ENCODE results near the gene SMG5.

Gene SMG5

GRCh38 chr1:156281693-156282478 is 739 bp downstream of the SMG5 start:
- no peak for DNase-seq (ENCODE audit: low read depth)

GRCh38 chr1:156281281-156281680 is 1.3 kb downstream of the SMG5 start:
- DNase-seq (ENCODE audit: low read depth) = peak; percentile 17

DNA sequence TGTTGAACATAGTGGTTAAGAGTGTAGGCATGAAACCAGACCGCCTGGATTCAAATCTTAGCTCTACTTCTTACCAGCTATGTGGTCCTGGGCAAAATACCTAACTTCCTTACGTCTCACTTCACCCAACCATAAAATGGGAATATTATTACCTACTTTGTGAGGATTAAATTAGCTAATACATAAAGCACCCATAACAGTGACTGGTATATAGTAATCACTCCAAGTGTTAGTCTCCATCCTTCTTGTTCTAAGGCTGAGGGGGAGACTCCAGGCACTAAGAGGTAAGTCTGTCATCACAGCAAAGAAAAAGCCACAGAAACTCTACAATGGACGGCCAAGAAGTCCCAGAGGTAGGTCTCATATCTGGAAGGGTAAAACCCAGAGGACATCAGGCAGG is 2.8 kb downstream of the SMG5 start:
- DNase-seq (ENCODE audit: low read depth) = no peak

DNA sequence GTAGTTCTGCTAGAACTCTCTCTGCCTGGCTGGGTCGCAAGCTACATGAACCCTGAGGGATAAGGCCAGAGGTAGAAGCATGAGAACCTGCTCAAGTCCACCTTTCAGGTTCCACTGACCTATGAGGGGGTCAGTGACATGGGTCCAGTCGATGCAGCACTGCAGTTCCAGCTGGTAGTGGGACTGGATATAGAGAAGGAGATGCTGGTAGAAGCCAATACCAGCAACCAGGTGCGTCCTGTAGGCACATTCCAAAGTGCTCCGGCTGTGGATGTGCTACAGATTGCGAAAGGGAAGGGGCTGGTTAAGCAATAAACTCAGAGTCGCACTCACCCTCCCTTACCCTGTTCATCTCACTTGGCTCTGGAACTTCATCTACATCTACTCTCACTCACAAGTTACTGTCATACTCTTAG is 5.7 kb downstream of the SMG5 start:
- DNase-seq (ENCODE audit: low read depth) = no peak

DNA sequence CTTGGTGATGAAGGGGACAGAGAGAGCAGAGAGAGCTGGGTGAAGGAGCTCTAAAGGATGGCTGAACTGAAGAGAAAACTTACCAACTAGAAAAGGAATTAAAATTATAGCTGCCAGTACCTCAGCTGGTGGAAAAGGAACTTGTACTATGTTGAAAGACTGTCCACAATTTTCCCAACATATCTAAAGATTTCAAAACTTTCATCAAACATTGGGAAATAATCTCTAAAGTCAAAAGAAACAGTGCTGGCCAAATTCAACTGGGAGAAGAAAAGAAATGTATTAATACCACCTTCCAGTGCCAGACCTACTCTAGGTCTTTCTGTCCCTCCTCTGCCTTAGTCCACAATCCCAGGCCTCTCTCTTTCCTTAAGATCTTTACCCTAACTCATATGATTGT is 6.1 kb downstream of the SMG5 start:
- no peak for DNase-seq (ENCODE audit: low read depth)

GRCh38 chr1:156270314-156270713 is 12.3 kb downstream of the SMG5 start:
- no peak for DNase-seq (ENCODE audit: low read depth)

DNA sequence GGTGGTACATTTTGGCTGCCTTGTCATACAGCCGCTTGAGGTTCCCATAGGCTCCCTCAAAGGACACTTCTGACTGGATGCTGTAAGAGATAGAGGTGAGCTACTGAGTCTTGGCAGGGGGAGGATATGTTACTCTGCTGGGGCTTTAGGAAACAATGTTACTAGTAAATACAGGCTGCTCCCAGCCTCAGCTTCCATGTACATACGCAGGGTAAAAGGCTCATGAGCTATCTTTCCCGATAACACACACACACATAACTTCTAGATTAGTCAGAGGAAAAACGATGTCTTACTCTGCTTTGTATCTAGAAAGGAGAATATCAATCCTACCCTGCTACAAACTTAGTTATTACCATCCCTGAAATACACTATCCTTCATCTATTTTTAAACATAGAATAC is 14.3 kb downstream of the SMG5 start:
- no peak for DNase-seq (ENCODE audit: low read depth)

- DNase-seq (ENCODE audit: low read depth) = no peak
These were observed 16.6 kb downstream of the SMG5 start for GRCh38 chr1:156266051-156266450.

- DNase-seq (ENCODE audit: low read depth) = no peak
These were observed 19.4 kb downstream of the SMG5 start for GRCh38 chr1:156263288-156263655.

GRCh38 chr1:156262461-156263287 is 20.0 kb downstream of the SMG5 start:
- DNase-seq (ENCODE audit: low read depth) = no peak

DNA sequence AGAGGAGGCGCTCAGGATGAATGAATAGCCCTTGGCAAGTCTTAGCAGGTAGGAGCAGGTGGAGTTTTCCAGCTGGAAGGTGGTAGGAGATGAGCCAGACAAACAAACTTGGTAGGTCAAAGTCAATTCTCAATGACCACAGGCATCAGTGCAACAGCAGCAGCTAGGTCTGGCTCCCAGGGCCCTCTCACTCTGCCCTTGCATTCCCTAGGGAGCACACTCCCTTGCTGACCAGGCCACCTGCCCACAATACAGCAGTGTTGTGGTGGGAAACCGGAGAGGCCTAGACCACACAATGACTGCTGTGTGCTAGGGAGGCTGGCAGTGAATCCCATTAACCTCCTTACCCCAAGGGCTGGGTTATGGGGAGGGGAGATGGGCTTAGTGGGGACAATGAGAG is 21.7 kb downstream of the SMG5 start:
- DNase-seq (ENCODE audit: low read depth) = no peak

GRCh38 chr1:156259805-156260204 is 22.8 kb downstream of the SMG5 start:
- no peak for DNase-seq (ENCODE audit: low read depth)

GRCh38 chr1:156258859-156259258 is 23.8 kb downstream of the SMG5 start:
- DNase-seq (ENCODE audit: low read depth) = no peak

- no peak for DNase-seq (ENCODE audit: low read depth)
These were observed 24.9 kb downstream of the SMG5 start for GRCh38 chr1:156257711-156258110.

DNA sequence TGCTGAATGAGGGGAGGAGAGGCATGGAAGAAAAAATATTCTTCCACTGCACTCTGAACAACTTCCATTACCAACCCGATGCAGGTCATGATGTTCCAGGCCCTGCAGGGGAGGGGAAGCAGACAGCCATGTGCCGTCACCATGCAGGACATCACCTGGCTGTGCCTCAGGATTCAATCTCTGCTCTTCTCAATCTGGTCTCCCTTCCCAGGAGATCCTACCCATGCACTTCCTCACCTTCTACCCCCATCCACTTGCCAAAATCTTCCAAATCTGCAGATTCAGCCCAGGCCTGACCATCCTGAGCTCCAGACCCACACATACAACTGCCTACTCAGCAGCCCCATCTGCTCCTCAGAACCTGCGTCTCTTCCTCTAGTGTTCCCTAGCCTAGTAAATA is 29.0 kb downstream of the SMG5 start:
- DNase-seq (ENCODE audit: low read depth) = no peak

DNA sequence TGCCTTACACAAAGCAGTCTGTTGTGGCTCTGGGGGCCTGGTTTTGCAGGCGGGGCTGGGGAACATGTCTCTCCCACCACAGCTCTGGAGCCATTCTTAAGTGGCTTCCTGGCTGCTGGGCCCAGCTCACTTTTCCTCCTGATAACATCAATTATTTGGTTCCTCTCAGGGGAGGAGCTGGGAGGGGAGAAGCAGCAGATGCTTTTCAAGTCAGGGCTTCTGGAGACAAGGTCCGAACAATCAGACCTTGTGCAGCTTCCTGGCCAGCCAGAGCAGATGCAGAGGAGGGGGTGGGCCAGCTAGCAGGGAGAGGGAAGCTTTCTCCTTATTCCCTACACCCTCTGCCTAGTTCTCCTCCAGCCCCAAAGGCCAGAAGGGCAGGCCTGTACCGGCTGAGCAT is 31.1 kb downstream of the SMG5 start:
- no peak for DNase-seq (ENCODE audit: low read depth)

GRCh38 chr1:156249593-156249992 is 33.0 kb downstream of the SMG5 start:
- DNase-seq (ENCODE audit: low read depth) = no peak

- no peak for DNase-seq (ENCODE audit: low read depth)
These were observed 34.3 kb downstream of the SMG5 start for GRCh38 chr1:156248323-156248683.

GRCh38 chr1:156247460-156248322 is 34.9 kb downstream of the SMG5 start, which contains the start of gene PAQR6:
Gene PAQR6 (minus strand): TSS chr1:156248056. CDS start chr1:156246731, 1,325 bp downstream.
- DNase-seq (ENCODE audit: low read depth) = no peak

DNA sequence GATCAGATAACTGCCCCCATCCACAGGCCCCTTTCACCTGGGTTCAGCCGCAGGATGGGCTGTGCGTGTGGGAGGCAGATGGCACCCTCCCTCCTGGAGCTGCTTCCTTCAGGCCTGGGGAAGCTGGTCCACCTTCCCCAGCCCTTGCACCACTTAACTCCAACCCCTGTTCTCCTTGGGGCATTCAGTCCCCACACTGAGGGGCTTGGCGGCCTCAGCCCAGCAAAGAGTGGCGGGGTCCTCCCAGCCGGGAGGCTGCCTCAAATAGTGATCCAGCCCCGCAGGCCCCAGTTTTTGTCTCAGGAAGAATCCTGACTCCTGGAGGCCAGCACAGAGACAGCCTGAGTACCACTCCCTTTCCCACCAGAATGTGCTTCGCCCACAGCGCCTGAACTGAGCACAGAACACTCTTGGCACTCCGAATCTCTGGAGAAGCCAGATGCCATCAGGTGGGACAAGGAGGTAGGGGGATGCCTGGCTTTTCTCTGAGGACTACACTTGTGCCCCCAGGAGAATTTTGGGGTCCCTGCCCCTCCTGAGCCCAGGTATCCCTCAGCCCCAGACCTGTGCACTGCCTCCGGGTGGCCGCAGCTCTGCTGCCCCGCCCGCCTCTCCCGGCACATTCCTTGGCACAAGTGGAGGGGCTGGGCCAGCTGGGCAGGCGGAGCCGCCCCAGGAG is 35.7 kb downstream of the SMG5 start:
- no peak for DNase-seq (ENCODE audit: low read depth)

DNA sequence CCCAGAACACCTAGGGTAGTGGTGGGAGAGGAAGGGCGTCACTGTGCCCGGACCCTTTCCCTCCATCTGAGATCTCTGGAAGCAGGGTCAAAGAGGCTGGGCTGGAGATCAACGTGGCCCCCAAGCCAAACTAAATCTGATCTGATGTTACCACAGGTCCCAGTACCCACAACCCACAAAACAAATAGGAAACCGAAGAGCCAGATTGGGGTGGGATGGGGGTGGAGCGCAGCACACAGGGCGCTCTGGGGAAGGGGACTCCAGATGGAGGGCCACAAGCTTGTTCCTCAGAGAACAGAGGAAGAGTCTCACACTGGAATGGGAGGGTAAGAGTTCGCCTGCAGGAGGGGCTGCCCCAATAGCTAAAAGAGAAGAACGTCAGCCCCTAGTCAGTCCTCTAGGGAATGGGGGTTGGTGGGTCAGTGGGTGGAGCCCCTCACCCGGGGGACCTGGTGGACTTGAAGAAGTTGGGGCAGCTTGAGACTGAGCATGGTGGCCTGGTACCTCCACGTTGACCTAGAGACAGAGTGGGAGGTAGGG is 36.3 kb downstream of the SMG5 start:
- DNase-seq (ENCODE audit: low read depth) = no peak
